ENCODE results near the gene COX6B2.

The COX6B2 gene

DNA sequence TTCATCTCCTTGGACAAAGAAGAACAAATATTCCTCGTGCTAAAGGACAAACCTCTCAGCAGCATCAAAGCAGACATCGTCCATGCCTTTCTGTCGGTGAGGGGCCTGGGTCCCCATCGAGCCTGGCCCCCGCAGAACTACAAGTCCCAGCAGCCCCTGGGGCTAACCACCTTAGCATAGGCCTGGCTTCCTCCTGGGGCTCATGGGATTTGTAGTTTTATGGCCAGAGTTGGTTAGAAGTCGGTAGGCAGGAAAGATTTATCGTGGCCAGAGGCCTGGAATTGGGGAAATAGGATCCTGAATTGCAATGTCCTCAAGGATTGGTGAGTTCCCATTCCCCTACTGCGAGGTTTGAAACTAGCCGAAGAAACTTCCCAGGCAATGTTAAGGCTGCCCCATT is 49.0 kb downstream of the COX6B2 start:
- DNase-seq (ENCODE audit: low read depth, low spot score) = no peak
- no peak overlapping the region for H3K27ac ChIP-seq
- no peak overlapping the region for H3K4me3 ChIP-seq
- TF ChIP-seq POLR2AphosphoS5 (IDR thresholded peaks at IDR 0.05; ENCODE audit: borderline replicate concordance, low read depth, low read length) (no peak), EZH2 (IDR thresholded peaks at IDR 0.05) (no peak), FOXP2 (optimal IDR thresholded peaks at IDR 0.05; ENCODE audit: control extremely low read depth, extremely low read length, insufficient read depth) (no peak)
- H3K9me3 ChIP-seq (ENCODE audit: low read depth, low read length) = no peaks in the 10 kb centered on the region
- H3K36me3 ChIP-seq (ENCODE audit: insufficient read depth, low read length) = peaks cover 30% of the 10 kb centered on the region; the same call in 1 of the 2 replicates
- H3K9ac ChIP-seq (ENCODE audit: insufficient read length) = no peak overlapping the region

DNA sequence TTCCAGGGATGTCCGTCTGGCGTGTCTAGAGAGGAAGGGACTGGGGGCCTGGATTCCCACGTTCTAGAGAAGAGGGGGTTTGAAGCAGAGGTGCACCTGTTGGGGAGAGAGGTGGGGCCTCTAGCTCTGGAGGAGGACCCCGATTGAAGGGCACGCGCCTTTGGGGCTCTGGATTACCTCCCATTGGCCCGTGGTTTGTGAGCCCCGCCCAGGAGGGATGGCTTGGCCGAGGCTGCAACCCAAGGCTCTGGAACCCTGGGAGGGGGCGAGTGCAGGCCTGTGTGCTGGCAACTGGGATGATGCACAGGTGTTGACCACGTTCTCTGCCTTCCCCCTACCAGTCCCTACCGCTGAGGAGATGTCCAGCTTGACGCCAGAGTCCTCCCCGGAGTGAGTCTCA is 49.5 kb downstream of the COX6B2 start:
- Histone ChIP-seq H3K36me3 (ENCODE audit: insufficient read depth, low read length) (peaks cover 30% of the 10 kb centered on the region; the same call in 1 of the 2 replicates), H3K9me3 (ENCODE audit: low read depth, low read length) (no peaks in the 10 kb centered on the region), H3K9ac (ENCODE audit: insufficient read length) (no peak overlapping the region), H3K4me3 (no peak overlapping the region), H3K27ac (no peak overlapping the region)
- TF ChIP-seq EZH2 (IDR thresholded peaks at IDR 0.05) (no peak), POLR2AphosphoS5 (IDR thresholded peaks at IDR 0.05; ENCODE audit: borderline replicate concordance, low read depth, low read length) (no peak)
- DNase-seq (ENCODE audit: low read depth, low spot score) = no peak

DNA sequence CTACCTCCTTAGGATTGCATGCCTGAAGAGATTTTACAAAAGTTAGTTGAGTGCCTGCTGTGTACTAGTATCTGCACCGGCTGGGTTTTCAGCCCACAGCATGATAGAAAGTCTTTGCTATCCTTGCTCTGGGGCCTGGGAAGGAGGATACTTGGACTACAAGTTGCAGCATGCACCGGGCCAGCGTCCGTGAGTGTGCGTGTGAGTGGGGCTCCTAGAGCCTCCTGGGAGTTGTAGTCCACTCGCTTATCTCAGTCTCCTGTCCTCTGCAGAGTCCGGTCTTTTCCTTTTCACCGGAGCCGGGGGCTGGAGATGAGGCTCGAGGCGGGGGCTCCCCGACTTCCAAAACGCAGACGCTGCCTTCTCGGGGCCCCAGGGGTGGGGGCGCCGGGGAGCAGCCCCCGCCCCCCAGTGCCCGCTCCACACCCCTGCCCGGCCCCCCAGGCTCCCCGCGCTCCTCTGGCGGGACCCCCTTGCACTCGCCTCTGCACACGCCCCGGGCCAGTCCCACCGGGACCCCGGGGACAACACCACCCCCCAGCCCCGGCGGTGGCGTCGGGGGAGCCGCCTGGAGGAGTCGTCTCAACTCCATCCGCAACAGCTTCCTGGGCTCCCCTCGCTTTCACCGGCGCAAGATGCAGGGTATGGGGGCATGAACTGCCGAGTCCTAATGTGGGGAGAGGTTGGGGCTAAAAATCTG is 50.1 kb downstream of the COX6B2 start:
- no peak overlapping the region for H3K4me3 ChIP-seq
- H3K36me3 ChIP-seq (ENCODE audit: insufficient read depth, low read length) = peaks cover 29% of the 10 kb centered on the region; the same call in 1 of the 2 replicates
- no peak for TF ChIP-seq FOXP2 (optimal IDR thresholded peaks at IDR 0.05; ENCODE audit: control extremely low read depth, extremely low read length, insufficient read depth)
- TF ChIP-seq EZH2 (IDR thresholded peaks at IDR 0.05) = no peak
- TF ChIP-seq POLR2AphosphoS5 (IDR thresholded peaks at IDR 0.05; ENCODE audit: borderline replicate concordance, low read depth, low read length) = no peak
- no peak overlapping the region for H3K9ac ChIP-seq (ENCODE audit: insufficient read length)
- no peak overlapping the region for H3K27ac ChIP-seq
- DNase-seq (ENCODE audit: low read depth, low spot score) = no peak
- H3K9me3 ChIP-seq (ENCODE audit: low read depth, low read length) = no peaks in the 10 kb centered on the region

DNA sequence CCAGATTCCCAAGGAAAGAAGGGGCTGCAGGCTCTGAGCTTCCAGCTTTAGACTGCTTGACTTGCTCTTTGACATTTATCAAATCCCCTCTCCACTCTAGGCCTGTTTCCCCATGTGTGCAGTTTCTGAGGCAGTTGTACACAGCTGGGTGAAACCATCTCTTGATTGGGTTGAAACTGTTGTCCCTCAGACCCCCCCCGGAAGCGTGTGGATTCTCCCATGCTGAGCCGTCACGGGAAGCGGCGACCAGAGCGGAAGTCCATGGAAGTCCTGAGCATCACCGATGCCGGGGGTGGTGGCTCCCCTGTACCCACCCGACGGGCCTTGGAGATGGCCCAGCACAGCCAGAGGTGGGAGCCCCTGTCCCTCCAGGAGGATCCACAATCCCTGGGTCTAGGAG is 51.0 kb downstream of the COX6B2 start:
- DNase-seq (ENCODE audit: low read depth, low spot score) = no peak
- no peak for TF ChIP-seq POLR2AphosphoS5 (IDR thresholded peaks at IDR 0.05; ENCODE audit: borderline replicate concordance, low read depth, low read length)
- TF ChIP-seq FOXP2 (optimal IDR thresholded peaks at IDR 0.05; ENCODE audit: control extremely low read depth, extremely low read length, insufficient read depth) = no peak
- no peak for TF ChIP-seq EZH2 (IDR thresholded peaks at IDR 0.05)
- no peak overlapping the region for H3K9ac ChIP-seq (ENCODE audit: insufficient read length)
- H3K9me3 ChIP-seq (ENCODE audit: low read depth, low read length) = no peaks in the 10 kb centered on the region
- peaks cover 23% of the 10 kb centered on the region; the same call in 1 of the 2 replicates for H3K36me3 ChIP-seq (ENCODE audit: insufficient read depth, low read length)
- no peak overlapping the region for H3K4me3 ChIP-seq
- no peak overlapping the region for H3K27ac ChIP-seq

DNA sequence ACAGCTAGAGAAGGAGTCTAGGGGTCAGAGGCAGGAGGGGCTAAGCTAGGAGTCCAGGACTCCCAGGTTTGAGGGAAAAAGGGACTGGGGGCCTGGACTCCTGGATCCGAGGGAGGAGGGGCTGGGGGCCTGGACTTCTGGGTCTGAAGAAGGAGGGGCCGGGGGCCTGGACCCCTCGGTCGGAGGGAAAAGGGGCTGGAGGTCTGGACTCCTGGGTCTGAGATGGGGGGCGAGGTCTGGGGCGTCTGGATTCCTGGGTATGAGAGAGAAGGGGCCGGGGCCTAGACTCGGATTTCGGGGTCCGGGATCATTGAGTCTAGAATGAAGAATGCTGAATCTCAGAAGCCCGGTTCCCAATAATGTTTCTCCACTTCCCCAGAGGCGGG is 52.2 kb downstream of the COX6B2 start:
- Histone ChIP-seq H3K9ac (ENCODE audit: insufficient read length) (no peak overlapping the region), H3K36me3 (ENCODE audit: insufficient read depth, low read length) (peaks cover 23% of the 10 kb centered on the region; the same call in 1 of the 2 replicates), H3K4me3 (no peak overlapping the region; the same call in 1 of the 2 replicates), H3K27ac (no peak overlapping the region), H3K9me3 (ENCODE audit: low read depth, low read length) (no peaks in the 10 kb centered on the region)
- TF ChIP-seq FOXP2 (optimal IDR thresholded peaks at IDR 0.05; ENCODE audit: control extremely low read depth, extremely low read length, insufficient read depth) (no peak), POLR2AphosphoS5 (IDR thresholded peaks at IDR 0.05; ENCODE audit: borderline replicate concordance, low read depth, low read length) (no peak), EZH2 (IDR thresholded peaks at IDR 0.05) (no peak)
- no peak for DNase-seq (ENCODE audit: low read depth, low spot score)

DNA sequence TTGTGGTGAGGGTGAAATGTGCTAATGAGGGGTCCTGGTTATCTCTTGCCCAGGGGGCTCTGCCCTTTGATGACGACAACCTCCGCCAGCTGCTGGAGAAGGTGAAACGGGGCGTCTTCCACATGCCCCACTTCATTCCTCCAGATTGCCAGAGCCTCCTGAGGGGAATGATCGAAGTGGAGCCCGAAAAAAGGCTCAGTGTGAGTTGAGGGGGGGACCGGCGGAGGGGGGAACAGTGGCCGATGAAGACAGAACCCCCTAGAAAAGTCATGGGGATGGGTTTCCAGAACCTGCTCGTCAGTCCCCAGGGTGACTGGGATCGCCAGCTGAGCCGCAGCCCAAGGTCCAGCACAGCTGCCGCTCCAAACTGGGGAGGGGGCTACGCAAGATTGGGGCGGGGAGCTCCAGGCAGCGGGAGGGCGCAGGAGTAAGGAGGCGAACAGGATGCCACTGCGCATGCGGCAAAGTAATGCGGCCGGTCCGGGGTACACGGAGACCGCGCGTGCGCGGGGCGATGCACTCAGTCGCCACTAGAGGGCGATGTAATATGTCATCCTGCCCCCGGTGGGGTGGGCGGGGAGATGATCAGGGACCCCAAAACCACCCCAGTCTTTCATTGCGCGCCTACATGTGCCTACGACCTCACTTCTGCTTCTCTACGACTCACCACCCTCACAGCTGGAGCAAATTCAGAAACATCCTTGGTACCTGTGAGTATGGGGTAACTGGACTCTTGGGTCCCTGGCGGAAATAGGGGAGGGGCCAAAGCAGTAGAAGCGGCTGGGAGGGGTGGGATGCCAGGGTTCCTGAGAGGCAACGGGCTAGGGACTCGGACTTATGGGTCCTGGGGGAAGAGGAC is 52.8 kb downstream of the COX6B2 start:
- Histone ChIP-seq H3K36me3 (ENCODE audit: insufficient read depth, low read length) (peaks cover 18% of the 10 kb centered on the region; the same call in 1 of the 2 replicates), H3K4me3 (peak overlapping the region; percentile 72), H3K9ac (ENCODE audit: insufficient read length) (peak overlapping the region; percentile 32), H3K27ac (no peak overlapping the region), H3K9me3 (ENCODE audit: low read depth, low read length) (no peaks in the 10 kb centered on the region)
- peak; percentile 62; the same call in 1 of the 2 replicates for TF ChIP-seq POLR2AphosphoS5 (IDR thresholded peaks at IDR 0.05; ENCODE audit: borderline replicate concordance, low read depth, low read length)
- no peak for TF ChIP-seq EZH2 (IDR thresholded peaks at IDR 0.05)
- DNase-seq (ENCODE audit: low read depth, low spot score) = no peak

DNA sequence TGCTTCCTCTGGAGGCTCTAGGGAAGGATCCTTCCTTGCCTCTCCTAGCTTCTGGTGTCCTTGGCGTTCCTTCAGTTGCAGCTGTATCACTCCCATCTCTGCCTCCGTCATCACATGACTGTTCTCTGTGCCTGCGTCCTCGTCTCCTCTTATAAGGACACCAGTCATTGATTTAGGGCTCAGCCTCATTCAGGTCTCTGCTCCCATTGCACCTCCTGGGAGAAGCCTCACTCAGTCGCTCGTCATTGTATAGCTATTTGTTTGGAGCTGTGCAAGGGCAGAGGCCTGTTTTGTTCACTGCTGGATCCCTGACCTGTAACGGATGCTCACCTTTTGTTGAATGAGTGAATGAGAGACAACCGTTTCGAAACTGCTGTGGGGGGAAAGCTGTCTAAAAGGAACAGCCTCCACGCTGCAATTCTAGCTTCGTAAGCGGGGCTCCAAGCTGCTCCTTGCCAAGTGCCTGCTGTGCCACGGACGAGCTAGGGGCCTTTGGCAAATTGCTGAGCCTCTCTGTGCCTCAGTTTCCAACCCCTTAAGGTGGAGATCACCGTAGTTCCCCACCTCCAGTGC is 53.5 kb downstream of the COX6B2 start:
- no peak for DNase-seq (ENCODE audit: low read depth, low spot score)
- Histone ChIP-seq H3K27ac (no peak overlapping the region), H3K4me3 (no peak overlapping the region), H3K9ac (ENCODE audit: insufficient read length) (no peak overlapping the region), H3K9me3 (ENCODE audit: low read depth, low read length) (no peaks in the 10 kb centered on the region), H3K36me3 (ENCODE audit: insufficient read depth, low read length) (peaks cover 11% of the 10 kb centered on the region; the same call in 1 of the 2 replicates)
- TF ChIP-seq FOXP2 (optimal IDR thresholded peaks at IDR 0.05; ENCODE audit: control extremely low read depth, extremely low read length, insufficient read depth) = no peak
- TF ChIP-seq POLR2AphosphoS5 (IDR thresholded peaks at IDR 0.05; ENCODE audit: borderline replicate concordance, low read depth, low read length) = no peak
- no peak for TF ChIP-seq EZH2 (IDR thresholded peaks at IDR 0.05)

DNA sequence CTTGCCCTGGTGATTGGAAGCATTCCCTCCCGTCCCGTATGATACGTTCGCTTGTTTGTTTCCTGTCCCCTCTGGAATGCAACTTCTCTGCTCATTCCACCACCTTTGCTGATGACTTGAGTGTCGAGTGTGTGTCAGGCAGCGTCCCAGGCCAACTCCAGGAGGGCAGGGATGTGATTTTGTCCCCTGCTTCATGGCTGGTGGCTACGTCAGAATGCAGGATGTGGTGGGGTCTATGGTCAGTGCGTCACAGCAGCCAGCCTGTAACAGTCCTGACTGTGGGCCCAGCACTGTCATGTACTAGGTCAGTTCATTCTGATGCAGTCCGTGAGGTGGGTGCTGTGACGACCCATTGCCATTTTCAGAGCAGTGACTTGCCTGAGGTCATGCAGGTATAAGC is 54.5 kb downstream of the COX6B2 start:
- no peak for DNase-seq (ENCODE audit: low read depth, low spot score)
- H3K36me3 ChIP-seq (ENCODE audit: insufficient read depth, low read length) = peaks cover 7% of the 10 kb centered on the region; the same call in 1 of the 2 replicates
- TF ChIP-seq EZH2 (IDR thresholded peaks at IDR 0.05) = no peak
- TF ChIP-seq FOXP2 (optimal IDR thresholded peaks at IDR 0.05; ENCODE audit: control extremely low read depth, extremely low read length, insufficient read depth) = no peak
- no peak for TF ChIP-seq POLR2AphosphoS5 (IDR thresholded peaks at IDR 0.05; ENCODE audit: borderline replicate concordance, low read depth, low read length)
- no peak overlapping the region for H3K9ac ChIP-seq (ENCODE audit: insufficient read length)
- no peak overlapping the region for H3K27ac ChIP-seq
- H3K9me3 ChIP-seq (ENCODE audit: low read depth, low read length) = no peaks in the 10 kb centered on the region
- H3K4me3 ChIP-seq = no peak overlapping the region

Data from SK-N-MC (cell line).